ENCODE data around the gene NAV2. TPM values are rescaled to one million over a fixed set of nuclear protein-coding genes. Genes with fewer than 3 reads are reported as not detected.
"Not testable (repeated sequence)": the region's sequence is repeated elsewhere in the genome, so short reads cannot be mapped to it uniquely, and the experiment has no call there.

Gene NAV2
- total RNA-seq, 1 experiment from 2014 or later = 63.5 TPM

- H3K4me1 Mint-ChIP-seq (ENCODE audit: low read depth, unreplicated experiment) = peaks cover 14% of the 10 kb centered on the region
- POLR2A ChIA-PET = no interaction called here
- H3K27ac Mint-ChIP-seq (ENCODE audit: unreplicated experiment) = no peak overlapping the region
Observed at GRCh38 chr11:19959648-19960059, 247.0 kb downstream of the NAV2 start.

GRCh38 chr11:19960410-19960809 lies 247.8 kb downstream of the NAV2 start:
- H3K27me3 Mint-ChIP-seq (ENCODE audit: insufficient read depth, unreplicated experiment); H3K9me3 Mint-ChIP-seq (ENCODE audit: unreplicated experiment); H3K4me3 Mint-ChIP-seq (ENCODE audit: unreplicated experiment); H3K36me3 Mint-ChIP-seq (ENCODE audit: insufficient read depth, unreplicated experiment); CTCF ChIA-PET; H3K27ac Mint-ChIP-seq (ENCODE audit: unreplicated experiment); POLR2A ChIA-PET; H3K4me3 ChIP-seq (ENCODE audit: low read depth, low read length); H3K9me3 ChIP-seq; BruUV-seq (replicated peaks); H3K4me1 ChIP-seq; H3K36me3 ChIP-seq (ENCODE audit: control insufficient read depth, insufficient read depth, low read length); intact Hi-C loops (cut with micrococcal nuclease; ENCODE audit: unreplicated experiment); DNase-seq; H3K27me3 ChIP-seq (replicated peaks; ENCODE audit: control insufficient read depth, insufficient read depth, low read length): not testable (repeated sequence)
- peaks cover 16% of the 10 kb centered on the region for H3K4me1 Mint-ChIP-seq (ENCODE audit: low read depth, unreplicated experiment)

More at GRCh38 chr11:19959648-19960059, 247.0 kb downstream of the NAV2 start:
- Histone ChIP-seq H3K9me3 (no peaks in the 10 kb centered on the region), H3K36me3 (ENCODE audit: control insufficient read depth, insufficient read depth, low read length) (no peaks in the 10 kb centered on the region), H3K4me1 (no peaks in the 10 kb centered on the region), H3K27me3 (replicated peaks; ENCODE audit: control insufficient read depth, insufficient read depth, low read length) (no peaks in the 10 kb centered on the region), H3K4me3 (ENCODE audit: low read depth, low read length) (no peak overlapping the region)
- Mint-ChIP-seq H3K9me3 (ENCODE audit: unreplicated experiment) (no peaks in the 10 kb centered on the region), H3K27me3 (ENCODE audit: insufficient read depth, unreplicated experiment) (no peaks in the 10 kb centered on the region), H3K4me3 (ENCODE audit: unreplicated experiment) (no peak overlapping the region), H3K36me3 (ENCODE audit: insufficient read depth, unreplicated experiment) (no peaks in the 10 kb centered on the region)
- TF ChIP-seq CTCF (IDR thresholded peaks at IDR 0.05; ENCODE audit: insufficient read depth in 1 of 2, low read depth in 1 of 2, low read length in 1 of 2, severe bottlenecking in 1 of 2, unreplicated experiment in 1 of 2) = no peak
- BruUV-seq (replicated peaks) = no TSS peak
- CTCF ChIA-PET = no interaction called here
- intact Hi-C loops (cut with micrococcal nuclease; ENCODE audit: unreplicated experiment) = no loop called here
- DNase-seq = no peak

- Histone ChIP-seq H3K4me3 (ENCODE audit: low read depth, low read length) (no peak overlapping the region), H3K27me3 (replicated peaks; ENCODE audit: control insufficient read depth, insufficient read depth, low read length) (no peaks in the 10 kb centered on the region), H3K9me3 (no peaks in the 10 kb centered on the region), H3K36me3 (ENCODE audit: control insufficient read depth, insufficient read depth, low read length) (no peaks in the 10 kb centered on the region), H3K4me1 (no peaks in the 10 kb centered on the region)
- Mint-ChIP-seq H3K4me1 (ENCODE audit: low read depth, unreplicated experiment) (peaks cover 14% of the 10 kb centered on the region), H3K9me3 (ENCODE audit: unreplicated experiment) (no peaks in the 10 kb centered on the region), H3K27ac (ENCODE audit: unreplicated experiment) (no peak overlapping the region), H3K36me3 (ENCODE audit: insufficient read depth, unreplicated experiment) (no peaks in the 10 kb centered on the region), H3K27me3 (ENCODE audit: insufficient read depth, unreplicated experiment) (no peaks in the 10 kb centered on the region), H3K4me3 (ENCODE audit: unreplicated experiment) (no peak overlapping the region)
- intact Hi-C loops (cut with micrococcal nuclease; ENCODE audit: unreplicated experiment) = no loop called here
- ChIA-PET CTCF (no interaction called here), POLR2A (no interaction called here)
- no peak for DNase-seq
- BruUV-seq (replicated peaks) = no TSS peak
- no peak for TF ChIP-seq CTCF (IDR thresholded peaks at IDR 0.05; ENCODE audit: insufficient read depth in 1 of 2, low read depth in 1 of 2, low read length in 1 of 2, severe bottlenecking in 1 of 2, unreplicated experiment in 1 of 2)
Observed at GRCh38 chr11:19961225-19961624, 248.6 kb downstream of the NAV2 start.
